Kidney epithelial cell (primary cell): Measurements from ENCODE around the gene LATS2. TPM values are rescaled to one million over a fixed set of nuclear protein-coding genes. Genes with fewer than 3 reads are reported as not detected.

Experiments used
- DNase-seq: peaks from one replicate; pipeline ENCODE4 v3.0.0-alpha.2; 2010; ENCODE audit warnings: low read depth
- H3K27me3 ChIP-seq: 2 replicates; pipeline ENCODE4 v1.6.0; 2011; ENCODE audit warnings: low read length; ENCODE audit not compliant: control insufficient read depth, insufficient read depth
- H3K36me3 ChIP-seq: 2 replicates; pipeline ENCODE4 v1.5.1; 2011; ENCODE audit warnings: low read length; ENCODE audit not compliant: control insufficient read depth, insufficient read depth
- H3K4me3 ChIP-seq: 2 replicates; pipeline ENCODE4 v1.5.1; 2011; ENCODE audit warnings: low read depth, mild to moderate bottlenecking, control low read depth, low read length
- total RNA-seq: library from RNA; depleted of rRNA; stranded (reverse); fragments of >200 nt; gene quantifications from 2 replicates; pipeline ENCODE4 v1.2.3, GENCODE V29; 2015
- TF ChIP-seq, protein P1 (sequence below): IDR thresholded peaks from 2 replicates; pipeline ENCODE4 v1.5.1; 2011; ENCODE audit warnings: mild to moderate bottlenecking, moderate library complexity, low read length, control low read depth, inconsistent platforms; ENCODE audit not compliant: insufficient read depth, poor library complexity, severe bottlenecking

The LATS2 gene
- total RNA-seq, 1 donor from 2014 or later = 20.2 TPM

DNA sequence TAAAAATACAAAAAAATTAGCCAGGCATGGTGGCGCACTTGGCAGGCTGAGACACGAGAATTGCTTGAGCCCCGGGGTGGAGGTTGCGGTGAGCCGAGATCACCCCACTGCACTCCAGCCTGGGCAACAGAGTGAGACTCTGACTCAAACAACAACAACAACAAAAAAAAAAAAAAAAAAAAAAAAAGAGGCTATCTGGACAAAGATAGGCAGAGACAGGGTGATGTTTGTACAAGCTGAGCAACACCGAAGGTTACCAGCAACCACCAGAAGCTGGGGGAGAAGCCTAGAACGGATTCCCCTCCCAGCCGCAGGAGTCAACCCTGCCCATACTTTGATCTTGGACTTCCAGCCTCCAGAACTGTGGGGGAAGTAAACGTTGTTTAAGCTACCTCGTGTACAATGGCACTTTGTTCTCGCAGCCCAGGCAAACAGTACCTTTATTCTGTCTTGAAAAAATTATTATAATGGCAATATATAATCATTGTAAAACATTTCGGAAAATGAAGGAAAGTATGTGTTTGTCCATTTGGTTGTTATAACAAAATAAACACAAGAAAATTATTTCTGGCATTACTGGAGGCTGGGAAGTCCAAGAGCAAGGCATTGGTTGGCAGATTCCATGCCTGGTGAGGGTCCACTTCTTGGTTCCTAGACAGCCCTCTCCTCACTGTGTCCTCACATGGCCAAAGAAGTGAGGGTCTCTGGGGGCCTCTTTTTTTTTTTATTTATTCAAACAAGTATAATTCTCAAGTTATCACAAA is 39.8 kb upstream of the LATS2 start:
- no peaks in the 10 kb centered on the region for H3K36me3 ChIP-seq
- H3K4me3 ChIP-seq = no peak overlapping the region
- H3K27me3 ChIP-seq = no peaks in the 10 kb centered on the region
- no peak for DNase-seq
- TF ChIP-seq, protein P1, sequence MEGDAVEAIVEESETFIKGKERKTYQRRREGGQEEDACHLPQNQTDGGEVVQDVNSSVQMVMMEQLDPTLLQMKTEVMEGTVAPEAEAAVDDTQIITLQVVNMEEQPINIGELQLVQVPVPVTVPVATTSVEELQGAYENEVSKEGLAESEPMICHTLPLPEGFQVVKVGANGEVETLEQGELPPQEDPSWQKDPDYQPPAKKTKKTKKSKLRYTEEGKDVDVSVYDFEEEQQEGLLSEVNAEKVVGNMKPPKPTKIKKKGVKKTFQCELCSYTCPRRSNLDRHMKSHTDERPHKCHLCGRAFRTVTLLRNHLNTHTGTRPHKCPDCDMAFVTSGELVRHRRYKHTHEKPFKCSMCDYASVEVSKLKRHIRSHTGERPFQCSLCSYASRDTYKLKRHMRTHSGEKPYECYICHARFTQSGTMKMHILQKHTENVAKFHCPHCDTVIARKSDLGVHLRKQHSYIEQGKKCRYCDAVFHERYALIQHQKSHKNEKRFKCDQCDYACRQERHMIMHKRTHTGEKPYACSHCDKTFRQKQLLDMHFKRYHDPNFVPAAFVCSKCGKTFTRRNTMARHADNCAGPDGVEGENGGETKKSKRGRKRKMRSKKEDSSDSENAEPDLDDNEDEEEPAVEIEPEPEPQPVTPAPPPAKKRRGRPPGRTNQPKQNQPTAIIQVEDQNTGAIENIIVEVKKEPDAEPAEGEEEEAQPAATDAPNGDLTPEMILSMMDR = no peak

GRCh38 chr13:21100211-21100610 is 38.8 kb upstream of the LATS2 start:
- TF ChIP-seq, protein P1 = no peak
- no peak overlapping the region for H3K4me3 ChIP-seq
- no peaks in the 10 kb centered on the region for H3K36me3 ChIP-seq
- DNase-seq = no peak
- no peaks in the 10 kb centered on the region for H3K27me3 ChIP-seq

- no peak for DNase-seq
- H3K4me3 ChIP-seq = no peak overlapping the region
- TF ChIP-seq, protein P1 = no peak
- H3K27me3 ChIP-seq = no peaks in the 10 kb centered on the region
- H3K36me3 ChIP-seq = no peaks in the 10 kb centered on the region
Measured at GRCh38 chr13:21095311-21095710, 33.9 kb upstream of the LATS2 start.

DNA sequence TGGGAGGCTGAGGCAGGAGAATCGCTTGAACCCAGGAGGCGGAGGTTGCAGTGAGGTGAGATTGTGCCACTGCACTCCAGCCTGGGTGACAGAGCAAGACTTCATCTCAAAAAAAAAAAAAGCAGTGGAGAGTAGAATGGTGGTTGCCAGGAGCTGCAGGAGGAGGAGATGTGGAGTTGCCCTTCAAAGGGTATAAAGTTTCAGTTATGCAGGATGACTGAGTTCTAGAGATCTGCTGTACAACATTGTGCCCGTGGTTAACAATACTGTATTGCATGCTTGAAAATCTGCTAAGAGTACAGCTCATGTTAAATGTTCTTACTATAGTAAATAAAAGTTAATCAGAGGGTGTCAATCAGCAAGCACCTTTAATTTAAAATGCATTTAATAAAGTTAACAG is 28.4 kb upstream of the LATS2 start:
- TF ChIP-seq, protein P1 = no peak
- no peaks in the 10 kb centered on the region for H3K27me3 ChIP-seq
- DNase-seq = no peak
- no peak overlapping the region for H3K4me3 ChIP-seq
- no peaks in the 10 kb centered on the region for H3K36me3 ChIP-seq

- DNase-seq = no peak
- Histone ChIP-seq H3K36me3 (no peaks in the 10 kb centered on the region), H3K27me3 (no peaks in the 10 kb centered on the region), H3K4me3 (no peak overlapping the region)
- TF ChIP-seq, protein P1 = no peak
Measured at GRCh38 chr13:21088534-21088933, 27.1 kb upstream of the LATS2 start.

- TF ChIP-seq, protein P1 = no peak
- Histone ChIP-seq H3K36me3 (no peaks in the 10 kb centered on the region), H3K4me3 (no peak overlapping the region), H3K27me3 (no peaks in the 10 kb centered on the region)
- no peak for DNase-seq
Measured at GRCh38 chr13:21086929-21087328, 25.5 kb upstream of the LATS2 start.
